GM23338 (cell line): ENCODE results near the gene CUL7. TPM values are rescaled to one million over a fixed set of nuclear protein-coding genes. Genes with fewer than 3 reads are reported as not detected.

Source experiments
- ATAC-seq: fragments of 200-7000 bp; cut with Tn5 transposase; 3 replicates; pipeline ENCODE4 v1.9.1; 2020
- DNase-seq: peaks from one replicate; pipeline ENCODE4 v3.0.0-alpha.2; 2015; ENCODE audit warnings: low spot score
- H2AFZ ChIP-seq: fragments of 200-600 bp; sonication (generic); 2 replicates; pipeline ENCODE4 v1.8.0; 2016; ENCODE audit warnings: antibody characterized with exemption, mild to moderate bottlenecking, moderate library complexity
- H3F3A ChIP-seq: fragments of 200-600 bp; sonication (generic); replicated peaks from 2 replicates; pipeline ENCODE4 v1.8.0; 2017; ENCODE audit warnings: antibody characterized with exemption, mixed run types, low read depth
- H3K27ac ChIP-seq: fragments of 200-600 bp; sonication (generic); 2 replicates; pipeline ENCODE4 v1.6.1; 2016; ENCODE audit warnings: low read depth
- H3K27me3 ChIP-seq: fragments of 200-600 bp; sonication (generic); 2 replicates; pipeline ENCODE4 v1.8.0; 2016; ENCODE audit warnings: mild to moderate bottlenecking, mixed run types, moderate library complexity; ENCODE audit not compliant: insufficient read depth
- H3K36me3 ChIP-seq: fragments of 200-600 bp; sonication (generic); 2 replicates; pipeline ENCODE4 v1.8.0; 2016; ENCODE audit warnings: mild to moderate bottlenecking; ENCODE audit not compliant: insufficient read depth
- H3K4me1 ChIP-seq: fragments of 200-600 bp; sonication (generic); 2 replicates; pipeline ENCODE4 v1.8.0; 2016; ENCODE audit warnings: mild to moderate bottlenecking, moderate library complexity; ENCODE audit not compliant: insufficient read depth
- H3K4me2 ChIP-seq: fragments of 200-600 bp; sonication (generic); 2 replicates; pipeline ENCODE4 v1.7.1; 2017; ENCODE audit warnings: mixed run types
- H3K4me3 ChIP-seq: fragments of 200-600 bp; sonication (generic); 2 replicates; pipeline ENCODE4 v1.6.1; 2016; ENCODE audit warnings: mixed run types
- H3K79me2 ChIP-seq: fragments of 200-600 bp; sonication (generic); replicated peaks from 2 replicates; pipeline ENCODE4 v1.8.0; 2017; ENCODE audit warnings: mild to moderate bottlenecking; ENCODE audit not compliant: insufficient read depth
- H3K9me2 ChIP-seq: fragments of 200-600 bp; sonication (generic); 2 replicates; pipeline ENCODE4 v1.8.0; 2017; ENCODE audit not compliant: insufficient read depth
- H4K20me1 ChIP-seq: fragments of 200-600 bp; sonication (generic); replicated peaks from 2 replicates; pipeline ENCODE4 v1.8.0; 2017; ENCODE audit warnings: mild to moderate bottlenecking; ENCODE audit not compliant: insufficient read depth
- H3K27ac Mint-ChIP-seq: 2 replicates; pipeline ENCODE4 v1.8.0; 2020; ENCODE audit warnings: inconsistent platforms, mild to moderate bottlenecking, moderate library complexity, mixed read lengths
- H3K27me3 Mint-ChIP-seq: 3 replicates; pipeline ENCODE4 v1.8.0; 2022; ENCODE audit warnings: low read depth, mild to moderate bottlenecking, moderate library complexity, mixed read lengths, inconsistent platforms; ENCODE audit not compliant: insufficient read depth, poor library complexity
- H3K36me3 Mint-ChIP-seq: 3 replicates; pipeline ENCODE4 v1.8.0; 2021; ENCODE audit warnings: low read depth, mild to moderate bottlenecking, inconsistent platforms, moderate library complexity, mixed read lengths
- H3K4me1 Mint-ChIP-seq: 3 replicates; pipeline ENCODE4 v1.8.0; 2020; ENCODE audit warnings: mild to moderate bottlenecking, inconsistent platforms, mixed read lengths
- H3K4me3 Mint-ChIP-seq: 3 replicates; pipeline ENCODE4 v1.8.0; 2021; ENCODE audit warnings: moderate library complexity, mild to moderate bottlenecking, inconsistent platforms, mixed read lengths
- H3K9me3 Mint-ChIP-seq: 3 replicates; pipeline ENCODE4 v1.8.0; 2020; ENCODE audit warnings: moderate library complexity, mild to moderate bottlenecking, inconsistent platforms, mixed read lengths
- CREB1 ChIP-seq: fragments of 250-450 bp; sonication (Bioruptor Pico); IDR thresholded peaks from 2 replicates; pipeline ENCODE4 v1.5.0; 2020; ENCODE audit warnings: low read depth, mild to moderate bottlenecking, moderate library complexity
- CTCF ChIP-seq, 2 experiments: fragments of 200-600 bp in 1 of 2; sonication (generic) in 1 of 2; conservative IDR thresholded peaks; 2 replicates each; pipeline versions ENCODE4 v1.5.1 to v1.6.1; 2016 to 2017; ENCODE audit warnings: antibody characterized with exemption in 2 of 2, low read depth in 2 of 2, mild to moderate bottlenecking in 2 of 2, moderate library complexity in 1 of 2
- EZH2phosphoT487 ChIP-seq: fragments of 200-600 bp; sonication (generic); IDR thresholded peaks from one replicate; pipeline ENCODE4 v1.8.1; 2018; ENCODE audit warnings: antibody characterized with exemption; ENCODE audit not compliant: unreplicated experiment
- JUNB ChIP-seq: IDR thresholded peaks from one replicate; pipeline ENCODE4 v1.6.1; 2016; ENCODE audit warnings: antibody characterized with exemption; ENCODE audit not compliant: unreplicated experiment
- NANOG ChIP-seq: IDR thresholded peaks from 2 replicates; pipeline ENCODE4 v1.6.1; 2016; ENCODE audit warnings: antibody characterized with exemption, borderline replicate concordance
- POLR2AphosphoS5 ChIP-seq: IDR thresholded peaks from 2 replicates; pipeline ENCODE4 v1.6.1; 2016; ENCODE audit warnings: antibody characterized with exemption, low read depth
- REST ChIP-seq: IDR thresholded peaks from one replicate; pipeline ENCODE4 v1.6.1; 2018; ENCODE audit warnings: antibody characterized with exemption; ENCODE audit not compliant: unreplicated experiment
- STAT1 ChIP-seq: IDR thresholded peaks from one replicate; pipeline ENCODE4 v1.6.1; 2016; ENCODE audit warnings: antibody characterized with exemption; ENCODE audit not compliant: unreplicated experiment
- ZNF114 ChIP-seq: fragments of 250-450 bp; sonication (Bioruptor Pico); IDR thresholded peaks from 2 replicates; pipeline ENCODE4 v1.5.0; 2020; ENCODE audit warnings: mild to moderate bottlenecking, moderate library complexity
- polyA plus RNA-seq: library from polyadenylated mRNA; unstranded; fragments of >200 nt; fragmentation: Nextera tagmentation; extraction: Ambion mirVana; gene quantifications from 2 replicates; pipeline ENCODE4 v1.2.1, GENCODE V29; 2016
- total RNA-seq: library from RNA; depleted of rRNA; stranded (reverse); fragments of >200 nt; shearing (Covaris generic); gene quantifications from 2 replicates; pipeline ENCODE4 v1.2.3, GENCODE V29; 2014
- TF ChIP-seq, protein P1 (sequence below): IDR thresholded peaks from 2 replicates; pipeline ENCODE4 v1.6.1; 2016; ENCODE audit warnings: antibody characterized with exemption

The CUL7 gene
- total and polyA plus RNA-seq, 2 experiments from 2014 or later: 3.4 to 13.2 TPM

GRCh38 chr6:43020052-43020705 is 33.5 kb downstream of the CUL7 start:
- H3K36me3 Mint-ChIP-seq: peaks cover 66% of the 10 kb centered on the region
- Histone ChIP-seq H2AFZ (no peak overlapping the region), H3K27ac (peak overlapping the region; percentile 90; the same call in 1 of the 2 replicates), H3K36me3 (peaks cover 21% of the 10 kb centered on the region), H4K20me1 (peaks cover 13% of the 10 kb centered on the region), H3K4me3 (no peak overlapping the region), H3K79me2 (peaks cover 50% of the 10 kb centered on the region), H3K9me2 (no peaks in the 10 kb centered on the region), H3F3A (peaks cover 21% of the 10 kb centered on the region), H3K27me3 (no peaks in the 10 kb centered on the region), H3K4me2 (no peak overlapping the region; the same call in 1 of the 2 replicates), H3K4me1 (peaks cover 10% of the 10 kb centered on the region)
- no peaks in the 10 kb centered on the region; the same call in 1 of the 3 replicates for H3K9me3 Mint-ChIP-seq
- peaks cover 14% of the 10 kb centered on the region for H3K4me1 Mint-ChIP-seq
- H3K4me3 Mint-ChIP-seq: peak overlapping the region; percentile 100
- peaks cover 7% of the 10 kb centered on the region for H3K27me3 Mint-ChIP-seq
- ATAC-seq: no peak
- TF ChIP-seq STAT1: no peak
- TF ChIP-seq EZH2phosphoT487: no peak
- no peak for TF ChIP-seq JUNB
- no peak for TF ChIP-seq CTCF (conservative IDR thresholded peaks at IDR 0.05; ENCODE audit: low read depth in 2 of 2)
- TF ChIP-seq REST: no peak
- TF ChIP-seq, protein P1, sequence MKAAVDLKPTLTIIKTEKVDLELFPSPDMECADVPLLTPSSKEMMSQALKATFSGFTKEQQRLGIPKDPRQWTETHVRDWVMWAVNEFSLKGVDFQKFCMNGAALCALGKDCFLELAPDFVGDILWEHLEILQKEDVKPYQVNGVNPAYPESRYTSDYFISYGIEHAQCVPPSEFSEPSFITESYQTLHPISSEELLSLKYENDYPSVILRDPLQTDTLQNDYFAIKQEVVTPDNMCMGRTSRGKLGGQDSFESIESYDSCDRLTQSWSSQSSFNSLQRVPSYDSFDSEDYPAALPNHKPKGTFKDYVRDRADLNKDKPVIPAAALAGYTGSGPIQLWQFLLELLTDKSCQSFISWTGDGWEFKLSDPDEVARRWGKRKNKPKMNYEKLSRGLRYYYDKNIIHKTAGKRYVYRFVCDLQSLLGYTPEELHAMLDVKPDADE: no peak
- no peak for TF ChIP-seq ZNF114 (CRISPR knock-in tag)
- peak overlapping the region; percentile 57; the same call in 1 of the 2 replicates for H3K27ac Mint-ChIP-seq
- DNase-seq: no peak

DNA sequence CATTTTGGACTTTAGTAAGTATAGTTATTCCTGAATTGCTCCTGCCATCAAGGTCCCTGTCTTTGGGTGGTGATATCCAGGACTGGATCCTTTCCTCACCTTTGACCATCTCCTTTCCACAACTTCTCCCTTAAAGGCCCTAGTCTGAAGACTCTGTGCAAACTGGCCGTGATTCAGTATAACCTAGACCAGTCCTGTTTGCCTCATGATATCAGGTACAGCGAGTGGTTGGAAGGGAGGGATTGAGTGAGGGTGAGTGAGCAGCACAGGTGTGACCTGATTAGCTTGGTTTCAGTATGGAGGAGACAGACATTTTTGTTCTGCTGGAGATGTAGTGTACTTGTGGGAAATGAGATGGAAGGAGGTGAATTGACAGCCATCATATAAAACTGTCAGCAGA is 34.5 kb downstream of the CUL7 start:
- peaks cover 16% of the 10 kb centered on the region for H3K4me1 ChIP-seq
- TF ChIP-seq CREB1 (CRISPR knock-in tag): no peak
- no peak for TF ChIP-seq NANOG
- no peak for TF ChIP-seq CTCF (conservative IDR thresholded peaks at IDR 0.05; ENCODE audit: low read depth in 2 of 2)
- no peak for TF ChIP-seq POLR2AphosphoS5
- no peak for TF ChIP-seq ZNF114 (CRISPR knock-in tag)
- Mint-ChIP-seq H3K27me3 (peaks cover 7% of the 10 kb centered on the region), H3K9me3 (no peaks in the 10 kb centered on the region; the same call in 1 of the 3 replicates), H3K4me1 (peaks cover 20% of the 10 kb centered on the region), H3K27ac (no peak overlapping the region), H3K4me3 (no peak overlapping the region; the same call in 2 of the 3 replicates), H3K36me3 (peaks cover 56% of the 10 kb centered on the region)
- H3K9me2 ChIP-seq: no peaks in the 10 kb centered on the region
- H3K4me3 ChIP-seq: no peak overlapping the region
- no peak overlapping the region for H3K27ac ChIP-seq
- no peak overlapping the region for H2AFZ ChIP-seq
- no peak overlapping the region for H3K4me2 ChIP-seq
- DNase-seq (no peak), ATAC-seq (no peak)
- H3K79me2 ChIP-seq: peaks cover 52% of the 10 kb centered on the region
- no peaks in the 10 kb centered on the region for H3K27me3 ChIP-seq
- peaks cover 3% of the 10 kb centered on the region for H4K20me1 ChIP-seq
- peaks cover 10% of the 10 kb centered on the region for H3F3A ChIP-seq
- peaks cover 14% of the 10 kb centered on the region; the same call in 1 of the 2 replicates for H3K36me3 ChIP-seq
